Mucosa of descending colon (tissue), 3 donors: ENCODE data around the gene PTCD2. TPM values are rescaled to one million over a fixed set of nuclear protein-coding genes. Genes with fewer than 3 reads are reported as not detected.

Experiments used
- ATAC-seq: fragments of 200-7000 bp; cut with Tn5 transposase; one replicate; pipeline ENCODE4 v1.9.1; 2020; ENCODE audit warnings: mild to moderate bottlenecking, moderate library complexity
- DNase-seq, 3 donors: peaks; one replicate each; pipeline ENCODE4 v3.0.0-alpha.2; 2020
- H3K36me3 ChIP-seq: fragments of 200-600 bp; one replicate; pipeline ENCODE4 v1.8.0; 2021; ENCODE audit warnings: low read depth, mild to moderate bottlenecking
- H3K4me1 ChIP-seq: fragments of 200-600 bp; one replicate; pipeline ENCODE4 v1.8.0; 2021; ENCODE audit warnings: low read depth, mild to moderate bottlenecking
- H3K4me3 ChIP-seq: fragments of 200-600 bp; one replicate; pipeline ENCODE4 v1.8.0; 2021; ENCODE audit warnings: mild to moderate bottlenecking
- H3K9me3 ChIP-seq: fragments of 200-600 bp; one replicate; pipeline ENCODE4 v1.8.0; 2021; ENCODE audit warnings: mild to moderate bottlenecking
- CTCF ChIP-seq: fragments of 200-600 bp; IDR thresholded peaks from one replicate; pipeline ENCODE4 v1.8.0; 2022; ENCODE audit warnings: antibody characterized with exemption, mild to moderate bottlenecking
- intact Hi-C, 2 donors: fragments of 100-400 bp; cut with DNase I in 1 of 2; cut with micrococcal nuclease in 1 of 2; formaldehyde crosslinking; loops; one replicate each; pipeline versions ENCODE4 v1.11.0 to v1.11.1; 2022; cut with DNase I, micrococcal nuclease
- total RNA-seq, 3 donors: library from RNA; stranded (reverse); fragmentation: NEBNext Ultra II Directional in 2 of 3; extraction: Animal tissue kit (Norgen Biotek cat#: 25700) in 2 of 3; gene quantifications; one replicate each; pipeline versions ENCODE4 v1.2.1 to v1.2.4, GENCODE V29; 2021 to 2023
- donor health status: DM: no; HTN: no; CAD: no; lungs with moderate emphysema.
- donor health status: DM: no; HTN: no; CAD: no.
- donor health status: DM: no; HTN: yes; CAD: no.

Gene PTCD2
- total RNA-seq, 3 donors from 2014 or later, result 4.7 to 6.3 (median 5.2) TPM

- no peak overlapping the region for H3K4me3 ChIP-seq
- H3K4me1 ChIP-seq, result no peaks in the 10 kb centered on the region
- no peak for TF ChIP-seq CTCF
- intact Hi-C loops, result no loop called here
- no peaks in the 10 kb centered on the region for H3K36me3 ChIP-seq
- H3K9me3 ChIP-seq, result no peaks in the 10 kb centered on the region
- DNase-seq (no peak), ATAC-seq (no peak)
Observed at GRCh38 chr5:72410688-72411295, 90.6 kb downstream of the PTCD2 start.

GRCh38 chr5:72412283-72413055 is 92.3 kb downstream of the PTCD2 start:
- no peaks in the 10 kb centered on the region for H3K36me3 ChIP-seq
- no peak overlapping the region for H3K4me3 ChIP-seq
- intact Hi-C loops, result no loop called here
- ATAC-seq, result no peak
- no peak for TF ChIP-seq CTCF
- no peaks in the 10 kb centered on the region for H3K4me1 ChIP-seq
- H3K9me3 ChIP-seq, result no peaks in the 10 kb centered on the region
- no peak for DNase-seq

GRCh38 chr5:72415616-72416325 is 95.6 kb downstream of the PTCD2 start:
- no peaks in the 10 kb centered on the region for H3K4me1 ChIP-seq
- DNase-seq (no peak), ATAC-seq (no peak)
- no peaks in the 10 kb centered on the region for H3K9me3 ChIP-seq
- no peak overlapping the region for H3K4me3 ChIP-seq
- no peaks in the 10 kb centered on the region for H3K36me3 ChIP-seq
- TF ChIP-seq CTCF, result no peak
- intact Hi-C loops, result no loop called here

GRCh38 chr5:72417333-72418062 is 97.3 kb downstream of the PTCD2 start:
- no peak overlapping the region for H3K4me3 ChIP-seq
- no peak for ATAC-seq
- H3K9me3 ChIP-seq, result no peaks in the 10 kb centered on the region
- H3K4me1 ChIP-seq, result no peaks in the 10 kb centered on the region
- H3K36me3 ChIP-seq, result no peaks in the 10 kb centered on the region
- no peak for DNase-seq
- intact Hi-C loops, result no loop called here
- TF ChIP-seq CTCF, result no peak

Other genes with a start within 250 kb of the PTCD2 start
- gene MAP1B, start 212.9 kb upstream of the PTCD2 start, total RNA-seq, result 10 to 100 TPM in 2 of 3 donors, 1 to 10 TPM in 1; 6.5 to 72.3 (median 20.9) TPM
- 10 to 100 TPM; 32.7 to 40.3 (median 37.6) TPM for gene MRPS27, start 133 bp upstream of the PTCD2 start, total RNA-seq
- gene ZNF366, start 187.0 kb downstream of the PTCD2 start, total RNA-seq, result 1 to 10 TPM in 2 of 3 donors, under 1 TPM in 1; 0.96 to 1.6 (median 1.6) TPM